ENCODE data around the gene BTBD9. TPM values are rescaled to one million over a fixed set of nuclear protein-coding genes. Genes with fewer than 3 reads are reported as not detected.

The BTBD9 gene
- total RNA-seq, 1 experiment from 2014 or later: 19.4 TPM

GRCh38 chr6:38438097-38438496 lies 201.6 kb downstream of the BTBD9 start:
- H3K4me1 Mint-ChIP-seq (ENCODE audit: low read depth, unreplicated experiment): peaks cover 8% of the 10 kb centered on the region
- H3K9me3 Mint-ChIP-seq (ENCODE audit: low read depth, unreplicated experiment): no peaks in the 10 kb centered on the region
- no peaks in the 10 kb centered on the region for H3K27me3 Mint-ChIP-seq (ENCODE audit: unreplicated experiment)
- TF ChIP-seq, protein P1, sequence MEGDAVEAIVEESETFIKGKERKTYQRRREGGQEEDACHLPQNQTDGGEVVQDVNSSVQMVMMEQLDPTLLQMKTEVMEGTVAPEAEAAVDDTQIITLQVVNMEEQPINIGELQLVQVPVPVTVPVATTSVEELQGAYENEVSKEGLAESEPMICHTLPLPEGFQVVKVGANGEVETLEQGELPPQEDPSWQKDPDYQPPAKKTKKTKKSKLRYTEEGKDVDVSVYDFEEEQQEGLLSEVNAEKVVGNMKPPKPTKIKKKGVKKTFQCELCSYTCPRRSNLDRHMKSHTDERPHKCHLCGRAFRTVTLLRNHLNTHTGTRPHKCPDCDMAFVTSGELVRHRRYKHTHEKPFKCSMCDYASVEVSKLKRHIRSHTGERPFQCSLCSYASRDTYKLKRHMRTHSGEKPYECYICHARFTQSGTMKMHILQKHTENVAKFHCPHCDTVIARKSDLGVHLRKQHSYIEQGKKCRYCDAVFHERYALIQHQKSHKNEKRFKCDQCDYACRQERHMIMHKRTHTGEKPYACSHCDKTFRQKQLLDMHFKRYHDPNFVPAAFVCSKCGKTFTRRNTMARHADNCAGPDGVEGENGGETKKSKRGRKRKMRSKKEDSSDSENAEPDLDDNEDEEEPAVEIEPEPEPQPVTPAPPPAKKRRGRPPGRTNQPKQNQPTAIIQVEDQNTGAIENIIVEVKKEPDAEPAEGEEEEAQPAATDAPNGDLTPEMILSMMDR (IDR thresholded peaks at IDR 0.05; ENCODE audit: unreplicated experiment): no peak
- no peak overlapping the region for H3K27ac Mint-ChIP-seq (ENCODE audit: unreplicated experiment)
- DNase-seq: no peak
- CTCF ChIA-PET: interaction anchor here (0.7 to 1.7 kb wide), 4 partner anchors 8 to 1002 kb away, joined by 3 to 4 read pairs (median 4); no protein-coding TSS in a partner anchor
- H3K4me3 Mint-ChIP-seq (ENCODE audit: low read depth, unreplicated experiment): no peak overlapping the region
- no peaks in the 10 kb centered on the region for H3K36me3 Mint-ChIP-seq (ENCODE audit: insufficient read depth, unreplicated experiment)
- no TSS peak for BruUV-seq (replicated peaks)
- intact Hi-C loops (cut with micrococcal nuclease; ENCODE audit: unreplicated experiment): no loop called here

DNA sequence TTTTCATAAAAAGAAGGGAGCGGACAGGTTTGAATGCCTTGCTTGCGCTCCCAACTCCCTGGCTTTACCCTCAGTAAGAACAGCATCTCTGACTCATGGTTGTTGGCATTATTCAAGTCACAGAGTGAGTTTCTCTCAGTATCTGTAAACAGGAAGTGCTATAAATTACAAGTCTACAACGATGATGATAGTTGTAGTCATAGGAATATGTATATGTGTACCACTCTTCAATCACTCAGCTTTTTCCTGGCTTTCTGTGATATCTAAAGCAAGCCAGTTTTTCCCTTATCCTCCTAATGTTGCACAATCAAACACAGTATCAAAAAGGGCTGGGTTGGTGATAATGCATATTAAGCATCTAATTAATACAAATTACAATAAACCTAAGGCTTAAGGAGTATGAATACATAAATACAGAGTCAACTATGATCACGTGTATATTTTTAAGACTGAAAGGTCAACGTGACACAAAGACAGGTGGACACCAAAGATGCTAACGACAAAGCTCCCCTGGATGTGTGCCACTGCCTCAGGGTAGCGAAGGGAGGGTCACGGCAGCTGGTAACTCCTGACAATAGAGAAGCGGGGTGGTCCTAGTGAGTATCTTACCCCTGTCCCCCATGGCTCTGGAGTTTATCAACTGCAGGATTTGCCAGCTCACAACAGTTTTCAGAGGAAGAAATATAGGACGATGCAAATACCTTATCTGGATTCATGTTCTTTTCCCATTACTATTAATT lies 202.8 kb downstream of the BTBD9 start:
- H3K4me1 Mint-ChIP-seq (ENCODE audit: low read depth, unreplicated experiment): peaks cover 8% of the 10 kb centered on the region
- no TSS peak for BruUV-seq (replicated peaks)
- H3K4me3 Mint-ChIP-seq (ENCODE audit: low read depth, unreplicated experiment): no peak overlapping the region
- TF ChIP-seq, protein P1 (IDR thresholded peaks at IDR 0.05; ENCODE audit: unreplicated experiment): no peak
- CTCF ChIA-PET: interaction anchor here (0.9 kb wide), 1 partner anchor 9 kb away, joined by 4 read pairs; no protein-coding TSS in a partner anchor
- DNase-seq: no peak
- no peak overlapping the region for H3K27ac Mint-ChIP-seq (ENCODE audit: unreplicated experiment)
- H3K27me3 Mint-ChIP-seq (ENCODE audit: unreplicated experiment): no peaks in the 10 kb centered on the region
- no peaks in the 10 kb centered on the region for H3K36me3 Mint-ChIP-seq (ENCODE audit: insufficient read depth, unreplicated experiment)
- intact Hi-C loops (cut with micrococcal nuclease; ENCODE audit: unreplicated experiment): no loop called here
- H3K9me3 Mint-ChIP-seq (ENCODE audit: low read depth, unreplicated experiment): no peaks in the 10 kb centered on the region

- Mint-ChIP-seq H3K4me1 (ENCODE audit: low read depth, unreplicated experiment) (peaks cover 8% of the 10 kb centered on the region), H3K36me3 (ENCODE audit: insufficient read depth, unreplicated experiment) (no peaks in the 10 kb centered on the region), H3K4me3 (ENCODE audit: low read depth, unreplicated experiment) (no peak overlapping the region), H3K9me3 (ENCODE audit: low read depth, unreplicated experiment) (no peaks in the 10 kb centered on the region), H3K27ac (ENCODE audit: unreplicated experiment) (no peak overlapping the region), H3K27me3 (ENCODE audit: unreplicated experiment) (no peaks in the 10 kb centered on the region)
- CTCF ChIA-PET: no interaction called here
- no TSS peak for BruUV-seq (replicated peaks)
- TF ChIP-seq, protein P1 (IDR thresholded peaks at IDR 0.05; ENCODE audit: unreplicated experiment): no peak
- intact Hi-C loops (cut with micrococcal nuclease; ENCODE audit: unreplicated experiment): no loop called here
- DNase-seq: no peak
These were observed 204.4 kb downstream of the BTBD9 start for GRCh38 chr6:38435330-38435729.

- CTCF ChIA-PET: interaction anchor here (0.8 kb wide), 1 partner anchor 32 kb away, joined by 4 read pairs; no protein-coding TSS in a partner anchor
- no peak overlapping the region for H3K27ac Mint-ChIP-seq (ENCODE audit: unreplicated experiment)
- H3K36me3 Mint-ChIP-seq (ENCODE audit: insufficient read depth, unreplicated experiment): no peaks in the 10 kb centered on the region
- H3K4me3 Mint-ChIP-seq (ENCODE audit: low read depth, unreplicated experiment): no peak overlapping the region
- intact Hi-C loops (cut with micrococcal nuclease; ENCODE audit: unreplicated experiment): no loop called here
- BruUV-seq (replicated peaks): no TSS peak
- H3K9me3 Mint-ChIP-seq (ENCODE audit: low read depth, unreplicated experiment): no peaks in the 10 kb centered on the region
- DNase-seq: no peak
- TF ChIP-seq, protein P1 (IDR thresholded peaks at IDR 0.05; ENCODE audit: unreplicated experiment): no peak
- H3K27me3 Mint-ChIP-seq (ENCODE audit: unreplicated experiment): no peaks in the 10 kb centered on the region
- peaks cover 7% of the 10 kb centered on the region for H3K4me1 Mint-ChIP-seq (ENCODE audit: low read depth, unreplicated experiment)
These were observed 205.7 kb downstream of the BTBD9 start for GRCh38 chr6:38434051-38434450.

Data from Calu3 (cell line).